Stomach (tissue), 9 donors: Measurements from ENCODE around the gene IGF2BP1. TPM values are rescaled to one million over a fixed set of nuclear protein-coding genes. Genes with fewer than 3 reads are reported as not detected.

Experiments
- DNase-seq, 2 donors: peaks; one replicate each; pipeline versions ENCODE4 v3.0.0 to v3.0.0-alpha.2; 2013 to 2019
- H3K27ac ChIP-seq, 5 donors: fragments of 200-600 bp in 4 of 5; sonication (generic) in 4 of 5; one replicate each; pipeline ENCODE4 v1.5.1; 2013 to 2019; ENCODE audit warnings: mild to moderate bottlenecking in 1 of 5, moderate library complexity in 1 of 5
- H3K27me3 ChIP-seq, 3 donors: fragments of 200-600 bp; sonication (generic); one replicate each; pipeline ENCODE4 v1.5.1; 2017 to 2019; ENCODE audit warnings: mixed run types in 1 of 3
- H3K36me3 ChIP-seq, 4 donors: fragments of 200-600 bp; sonication (generic); 1 replicate in 3 of 4; 2 replicates in 1 of 4; pipeline ENCODE4 v1.5.1; 2016 to 2019
- H3K4me1 ChIP-seq, 4 donors: fragments of 200-600 bp; sonication (generic); one replicate each; pipeline ENCODE4 v1.5.1; 2016 to 2019
- H3K4me3 ChIP-seq, 4 donors: fragments of 200-600 bp; sonication (generic) in 3 of 4; one replicate each; pipeline ENCODE4 v1.5.1; 2016 to 2019; ENCODE audit warnings: mild to moderate bottlenecking in 1 of 4
- H3K9me3 ChIP-seq, 4 donors: fragments of 200-600 bp; sonication (generic); one replicate each; pipeline ENCODE4 v1.5.1; 2016 to 2019
- CTCF ChIP-seq, 7 experiments: fragments of 450-650 bp in 4 of 7; fragments of 200-600 bp in 3 of 7; sonication (generic) in 3 of 7; IDR thresholded peaks; one replicate each; pipeline ENCODE4 v1.5.1; 2016 to 2019; ENCODE audit warnings: antibody characterized with exemption in 7 of 7, control low read depth in 2 of 7, mild to moderate bottlenecking in 1 of 7
- EP300 ChIP-seq: sonication (generic); formaldehyde crosslinking; IDR thresholded peaks from one replicate; pipeline ENCODE4 v1.6.1; 2017; ENCODE audit warnings: antibody characterized with exemption
- POLR2A ChIP-seq, 4 donors: fragments of 450-650 bp; IDR thresholded peaks; one replicate each; pipeline ENCODE4 v1.6.1; 2016; ENCODE audit warnings: antibody characterized with exemption in 4 of 4, control low read depth in 2 of 4, mild to moderate bottlenecking in 1 of 4, moderate library complexity in 1 of 4
- POLR2AphosphoS5 ChIP-seq, 3 donors: sonication (generic); formaldehyde crosslinking; IDR thresholded peaks; one replicate each; pipeline ENCODE4 v1.6.1; 2016; ENCODE audit warnings: antibody characterized with exemption in 3 of 3
- WGBS, 5 donors: extraction: QIAGEN DNeasy Blood & Tissue Kit in 3 of 5; methylation state at CpG; one replicate each; pipeline versions ENCODE4 v1.1.5 to v1.1.7; 2013 to 2018; 5-methylcytosine and 5-hydroxymethylcytosine counted together
- intact Hi-C: fragments of 100-400 bp; cut with DNase I; formaldehyde crosslinking; loops from one replicate; pipeline ENCODE4 v1.15.1; 2023; ENCODE audit warnings: low total_unique reads
- polyA plus RNA-seq, 3 donors: library from polyadenylated mRNA; stranded (reverse); fragments of 200-250 nt; gene quantifications; one replicate each; pipeline ENCODE4 v1.2.3, GENCODE V29; 2013
- total RNA-seq, 5 donors: library from RNA; depleted of rRNA; stranded (reverse); fragments of >200 nt; gene quantifications; one replicate each; pipeline versions ENCODE4 v1.1.0 to v1.2.3, GENCODE V29; 2014 to 2016
- donor health status: healthy with polysubstance abuse.
- donor health status: Bipolar disorder and iron deficiency.
- donor health status: healthy.

IGF2BP1 gene
- total and polyA plus RNA-seq, 8 donors, result under 0.01 to 1.8 TPM; not detected in 6

GRCh38 chr17:49045376-49045775 lies 48.2 kb downstream of the IGF2BP1 start:
- Histone ChIP-seq H3K36me3 (no peaks in the 10 kb centered on the region), H3K4me1 (no peaks in the 10 kb centered on the region), H3K27ac (no peak overlapping the region), H3K4me3 (no peak overlapping the region), H3K27me3 (peaks cover 0 to 37% (median 0%) of the 10 kb centered on the region in 3 donors), H3K9me3 (no peaks in the 10 kb centered on the region)
- no peak for DNase-seq
- intact Hi-C loops, result no loop called here
- 68 to 73% (median 71%) methylated on average over 2 of the region's 2 CpGs for WGBS, 5 donors
- TF ChIP-seq POLR2AphosphoS5 (IDR thresholded peaks at IDR 0.05) (no peak), POLR2A (IDR thresholded peaks at IDR 0.05) (no peak), EP300 (no peak), CTCF (IDR thresholded peaks at IDR 0.05) (no peak)

- no peaks in the 10 kb centered on the region for H3K4me1 ChIP-seq
- H3K27me3 ChIP-seq, result peaks cover 0 to 37% (median 0%) of the 10 kb centered on the region in 3 donors
- no peak for DNase-seq
- H3K4me3 ChIP-seq, result no peak overlapping the region
- no peaks in the 10 kb centered on the region for H3K9me3 ChIP-seq
- H3K36me3 ChIP-seq, result no peaks in the 10 kb centered on the region
- intact Hi-C loops, result no loop called here
- no peak overlapping the region for H3K27ac ChIP-seq
- no peak for TF ChIP-seq EP300
- TF ChIP-seq CTCF (IDR thresholded peaks at IDR 0.05), result no peak
- TF ChIP-seq POLR2A (IDR thresholded peaks at IDR 0.05), result no peak
- TF ChIP-seq POLR2AphosphoS5 (IDR thresholded peaks at IDR 0.05), result no peak
Observed at GRCh38 chr17:49046912-49047311, 49.7 kb downstream of the IGF2BP1 start.

- Histone ChIP-seq H3K27me3 (peaks cover 0 to 28% (median 0%) of the 10 kb centered on the region in 3 donors), H3K27ac (no peak overlapping the region), H3K4me3 (no peak overlapping the region), H3K4me1 (no peaks in the 10 kb centered on the region), H3K9me3 (no peaks in the 10 kb centered on the region), H3K36me3 (no peaks in the 10 kb centered on the region)
- DNase-seq, result no peak
- intact Hi-C loops, result no loop called here
- TF ChIP-seq POLR2A (IDR thresholded peaks at IDR 0.05), result no peak
- TF ChIP-seq CTCF (IDR thresholded peaks at IDR 0.05), result no peak
- no peak for TF ChIP-seq EP300
- TF ChIP-seq POLR2AphosphoS5 (IDR thresholded peaks at IDR 0.05), result no peak
- 80 to 87% (median 86%) methylated on average over 11 of the region's 11 CpGs for WGBS, 5 donors
Observed at GRCh38 chr17:49049265-49049664, 52.1 kb downstream of the IGF2BP1 start.

GRCh38 chr17:49050611-49051010 lies 53.4 kb downstream of the IGF2BP1 start:
- Histone ChIP-seq H3K27ac (no peak overlapping the region), H3K4me1 (no peaks in the 10 kb centered on the region), H3K36me3 (no peaks in the 10 kb centered on the region), H3K27me3 (peaks cover 0 to 34% (median 0%) of the 10 kb centered on the region in 3 donors), H3K4me3 (no peak overlapping the region), H3K9me3 (no peaks in the 10 kb centered on the region)
- WGBS, 5 donors, result 94 to 100% (median 96%) methylated on average over 2 of the region's 2 CpGs
- TF ChIP-seq EP300 (no peak), CTCF (IDR thresholded peaks at IDR 0.05) (no peak), POLR2AphosphoS5 (IDR thresholded peaks at IDR 0.05) (no peak), POLR2A (IDR thresholded peaks at IDR 0.05) (no peak)
- intact Hi-C loops, result no loop called here
- no peak for DNase-seq
